ENCODE data around the gene PVALB.
A peak's percentile ranks its signal among the peaks of the same experiment; 100 is the strongest.

The PVALB gene

GRCh38 chr22:36753120-36753802 lies 63.6 kb downstream of the PVALB start:
- H3K4me3 ChIP-seq (replicated peaks; ENCODE audit: insufficient read depth, low read length): no peak overlapping the region
- TF ChIP-seq, protein P1, sequence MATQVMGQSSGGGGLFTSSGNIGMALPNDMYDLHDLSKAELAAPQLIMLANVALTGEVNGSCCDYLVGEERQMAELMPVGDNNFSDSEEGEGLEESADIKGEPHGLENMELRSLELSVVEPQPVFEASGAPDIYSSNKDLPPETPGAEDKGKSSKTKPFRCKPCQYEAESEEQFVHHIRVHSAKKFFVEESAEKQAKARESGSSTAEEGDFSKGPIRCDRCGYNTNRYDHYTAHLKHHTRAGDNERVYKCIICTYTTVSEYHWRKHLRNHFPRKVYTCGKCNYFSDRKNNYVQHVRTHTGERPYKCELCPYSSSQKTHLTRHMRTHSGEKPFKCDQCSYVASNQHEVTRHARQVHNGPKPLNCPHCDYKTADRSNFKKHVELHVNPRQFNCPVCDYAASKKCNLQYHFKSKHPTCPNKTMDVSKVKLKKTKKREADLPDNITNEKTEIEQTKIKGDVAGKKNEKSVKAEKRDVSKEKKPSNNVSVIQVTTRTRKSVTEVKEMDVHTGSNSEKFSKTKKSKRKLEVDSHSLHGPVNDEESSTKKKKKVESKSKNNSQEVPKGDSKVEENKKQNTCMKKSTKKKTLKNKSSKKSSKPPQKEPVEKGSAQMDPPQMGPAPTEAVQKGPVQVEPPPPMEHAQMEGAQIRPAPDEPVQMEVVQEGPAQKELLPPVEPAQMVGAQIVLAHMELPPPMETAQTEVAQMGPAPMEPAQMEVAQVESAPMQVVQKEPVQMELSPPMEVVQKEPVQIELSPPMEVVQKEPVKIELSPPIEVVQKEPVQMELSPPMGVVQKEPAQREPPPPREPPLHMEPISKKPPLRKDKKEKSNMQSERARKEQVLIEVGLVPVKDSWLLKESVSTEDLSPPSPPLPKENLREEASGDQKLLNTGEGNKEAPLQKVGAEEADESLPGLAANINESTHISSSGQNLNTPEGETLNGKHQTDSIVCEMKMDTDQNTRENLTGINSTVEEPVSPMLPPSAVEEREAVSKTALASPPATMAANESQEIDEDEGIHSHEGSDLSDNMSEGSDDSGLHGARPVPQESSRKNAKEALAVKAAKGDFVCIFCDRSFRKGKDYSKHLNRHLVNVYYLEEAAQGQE (IDR thresholded peaks at IDR 0.05; ENCODE audit: insufficient replicate concordance, low read depth): peak; percentile 85
- no peak for TF ChIP-seq CTCF (IDR thresholded peaks at IDR 0.05; ENCODE audit: insufficient read depth, low read length)
- TF ChIP-seq SPI1 (IDR thresholded peaks at IDR 0.05; ENCODE audit: borderline replicate concordance, low read depth): no peak
- H3K27me3 ChIP-seq (ENCODE audit: insufficient read depth, poor library complexity, severe bottlenecking): no peaks in the 10 kb centered on the region
- no peak overlapping the region for H3K27ac ChIP-seq (replicated peaks)
- no peak for DNase-seq (ENCODE audit: low read depth in 1 of 2, low spot score in 1 of 2)

All from HL-60 (cell line).